Measurements from ENCODE around the gene ARPC5.

The ARPC5 gene

DNA sequence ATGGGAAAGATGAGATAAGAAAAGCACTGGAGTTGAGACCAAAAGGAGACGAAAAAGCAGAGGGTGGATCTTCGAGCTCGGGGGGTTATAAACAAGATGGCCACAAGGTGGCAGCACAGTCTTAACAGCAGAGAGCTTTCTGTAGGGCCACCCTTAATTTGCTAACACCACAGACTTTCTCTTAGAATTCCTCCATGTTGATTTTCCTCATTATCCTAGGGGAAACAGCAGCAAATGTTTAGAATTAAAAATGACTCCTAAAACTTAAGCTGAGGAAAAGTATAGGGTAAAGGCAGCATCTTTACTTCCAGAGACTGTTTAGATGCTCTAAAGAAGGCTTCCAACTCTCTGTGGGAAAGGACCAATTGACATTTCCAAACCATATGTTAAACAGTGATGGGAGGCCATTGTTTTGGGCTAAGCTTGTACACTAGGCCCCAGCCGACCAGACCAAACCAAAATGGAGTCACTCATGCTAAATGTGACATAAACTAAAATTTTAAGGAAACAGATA lies 20.0 kb upstream of the ARPC5 start:
- Mint-ChIP-seq H3K9me3 (no peaks in the 10 kb centered on the region), H3K27me3 (peaks cover 7% of the 10 kb centered on the region), H3K36me3 (ENCODE audit: insufficient read depth) (peaks cover 6% of the 10 kb centered on the region), H3K27ac (ENCODE audit: low read depth) (no peak overlapping the region), H3K4me3 (no peak overlapping the region), H3K4me1 (peaks cover 25% of the 10 kb centered on the region)
- peak; percentile 43 to 65 for DNase-seq (ENCODE audit: low spot score in 2 of 2)
- ATAC-seq (replicated peaks; ENCODE audit: extremely low read depth, poor library complexity, severe bottlenecking): no peak

DNA sequence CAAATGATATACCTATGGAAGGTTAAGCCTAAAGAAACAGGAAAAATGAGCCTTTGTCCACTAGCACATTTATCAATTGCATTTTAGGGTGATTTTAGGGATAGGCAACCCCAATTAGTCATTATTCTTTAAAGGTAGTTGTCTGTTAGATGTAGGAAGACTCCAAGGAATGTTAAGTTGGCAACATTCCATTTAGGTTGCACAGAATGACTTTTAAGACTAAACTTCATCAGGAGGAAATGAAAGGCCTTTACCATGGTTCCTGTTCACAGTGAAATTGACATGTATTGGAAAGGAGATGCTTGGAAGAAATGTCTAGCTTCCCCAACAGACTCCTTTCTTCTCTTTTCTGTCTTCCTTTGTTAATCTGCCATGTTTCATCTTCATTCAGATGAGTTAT lies 19.1 kb upstream of the ARPC5 start:
- peaks cover 25% of the 10 kb centered on the region for H3K4me1 Mint-ChIP-seq

DNA sequence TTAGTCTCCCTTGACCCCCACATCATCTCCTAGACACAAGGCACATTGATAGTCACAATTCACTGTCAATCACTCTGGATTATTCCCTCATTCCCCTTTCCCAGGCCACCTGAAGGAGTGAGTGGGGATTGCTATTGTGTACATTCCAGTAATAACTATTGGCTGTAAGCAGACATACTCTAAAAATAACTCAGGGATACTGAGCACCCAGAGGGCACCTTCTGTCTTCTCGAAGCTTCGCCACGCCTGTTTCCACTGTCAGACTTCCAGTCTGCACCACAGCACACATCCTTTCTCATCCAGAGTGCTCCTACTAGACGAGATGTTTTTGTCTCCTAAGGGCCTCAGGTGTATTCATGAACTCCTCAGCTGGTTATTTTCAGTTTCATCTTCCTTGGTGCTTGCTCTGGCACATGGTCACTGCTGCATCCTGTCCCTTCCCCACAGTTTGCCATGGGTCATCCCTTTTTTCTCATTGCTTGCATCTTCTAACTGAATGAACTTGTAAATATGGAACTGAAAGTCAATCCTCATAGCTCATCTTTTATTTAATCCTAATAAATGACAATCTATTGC lies 18.4 kb upstream of the ARPC5 start:
- no peak overlapping the region for H3K4me3 Mint-ChIP-seq
- H3K27me3 Mint-ChIP-seq: no peaks in the 10 kb centered on the region
- DNase-seq (ENCODE audit: low spot score in 2 of 2) (no peak), ATAC-seq (replicated peaks; ENCODE audit: extremely low read depth, poor library complexity, severe bottlenecking) (no peak)
- H3K36me3 Mint-ChIP-seq (ENCODE audit: insufficient read depth): peaks cover 6% of the 10 kb centered on the region
- H3K9me3 Mint-ChIP-seq: no peaks in the 10 kb centered on the region
- H3K27ac Mint-ChIP-seq (ENCODE audit: low read depth): no peak overlapping the region
- H3K4me1 Mint-ChIP-seq: peaks cover 25% of the 10 kb centered on the region

More for the DNA sequence above, 19.1 kb upstream of the ARPC5 start:
- DNase-seq (ENCODE audit: low spot score in 2 of 2) (no peak), ATAC-seq (replicated peaks; ENCODE audit: extremely low read depth, poor library complexity, severe bottlenecking) (no peak)
- no peaks in the 10 kb centered on the region for H3K27me3 Mint-ChIP-seq
- H3K4me3 Mint-ChIP-seq: no peak overlapping the region
- no peak overlapping the region for H3K27ac Mint-ChIP-seq (ENCODE audit: low read depth)
- peaks cover 6% of the 10 kb centered on the region for H3K36me3 Mint-ChIP-seq (ENCODE audit: insufficient read depth)
- no peaks in the 10 kb centered on the region for H3K9me3 Mint-ChIP-seq

DNA sequence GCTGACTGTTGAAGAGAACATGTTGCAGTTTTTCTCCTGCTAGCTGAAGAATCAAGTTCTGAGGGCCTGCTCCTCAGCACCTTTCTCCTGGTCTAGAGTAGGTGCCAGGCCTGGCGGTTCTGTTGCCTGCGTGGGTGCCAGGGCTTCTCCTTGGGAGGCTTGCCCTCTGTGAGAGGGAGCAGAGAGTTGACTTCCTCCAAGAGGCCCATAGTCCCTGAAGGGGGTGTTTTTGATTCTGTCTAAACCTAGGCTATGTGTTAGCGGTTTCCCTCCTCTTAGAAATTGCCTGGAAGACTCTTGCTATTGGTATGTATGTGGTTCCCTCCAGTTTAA lies 17.8 kb upstream of the ARPC5 start:
- Mint-ChIP-seq H3K27me3 (no peaks in the 10 kb centered on the region), H3K36me3 (ENCODE audit: insufficient read depth) (peaks cover 6% of the 10 kb centered on the region), H3K4me3 (no peak overlapping the region), H3K9me3 (no peaks in the 10 kb centered on the region), H3K27ac (ENCODE audit: low read depth) (peak overlapping the region; percentile 36), H3K4me1 (peaks cover 25% of the 10 kb centered on the region)
- DNase-seq (ENCODE audit: low spot score in 2 of 2) (no peak), ATAC-seq (replicated peaks; ENCODE audit: extremely low read depth, poor library complexity, severe bottlenecking) (no peak)

DNA sequence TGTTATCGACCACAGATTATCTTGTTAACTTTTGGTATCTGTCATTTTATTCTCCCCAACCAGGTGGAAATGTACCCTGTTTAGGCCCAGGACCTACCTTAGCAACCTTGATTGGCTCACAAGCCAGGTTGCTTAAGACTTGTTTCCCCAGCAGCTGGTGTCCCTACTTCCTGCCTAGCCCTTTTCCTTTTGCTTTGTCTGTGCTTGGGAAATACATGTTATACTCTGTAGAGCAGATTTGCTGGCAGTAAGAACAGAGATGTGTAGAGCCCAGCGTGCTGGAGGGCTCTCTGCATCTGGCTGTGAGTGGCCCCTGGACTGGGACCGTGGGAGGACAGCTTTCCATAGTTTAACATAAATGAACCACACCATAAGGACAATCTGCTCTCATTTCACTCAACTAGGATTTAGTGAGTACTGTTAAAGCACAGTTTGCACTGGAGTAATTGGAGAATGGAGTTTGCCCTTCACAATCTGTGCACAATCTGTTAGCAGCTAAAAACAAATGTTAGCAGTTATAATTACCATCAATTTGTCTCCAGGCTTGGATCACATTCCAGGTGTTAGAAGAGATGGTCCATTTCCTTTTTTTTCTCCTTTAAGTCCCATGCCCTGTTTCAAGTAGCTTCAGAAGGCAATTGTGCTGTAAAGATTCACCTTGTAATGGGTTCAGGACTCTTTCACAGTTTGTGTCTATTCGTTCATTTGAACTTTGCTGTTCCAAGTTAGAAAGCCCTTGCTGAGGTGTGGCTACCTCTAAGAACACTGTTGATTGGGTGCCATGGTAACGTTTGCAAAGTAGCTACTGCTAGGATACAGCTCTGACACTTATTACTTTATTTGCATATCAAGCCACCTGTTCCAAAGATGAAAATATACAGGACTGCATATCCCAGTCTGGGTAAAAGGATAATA lies 17.2 kb upstream of the ARPC5 start, which contains the start of gene APOBEC4:
TSS of gene APOBEC4 (minus strand) at position 770 of the 915 bp plus-strand sequence. CDS start 4,535 bp downstream, outside the sequence.
- no peaks in the 10 kb centered on the region for H3K27me3 Mint-ChIP-seq
- peaks cover 25% of the 10 kb centered on the region for H3K4me1 Mint-ChIP-seq
- peaks cover 6% of the 10 kb centered on the region for H3K36me3 Mint-ChIP-seq (ENCODE audit: insufficient read depth)
- H3K27ac Mint-ChIP-seq (ENCODE audit: low read depth): peak within 1 kb of the TSS; percentile 36
- no peak within 1 kb of the TSS for H3K4me3 Mint-ChIP-seq
- ATAC-seq (replicated peaks; ENCODE audit: extremely low read depth, poor library complexity, severe bottlenecking): peak; percentile 26
- no peak for DNase-seq (ENCODE audit: low spot score in 2 of 2)
- H3K9me3 Mint-ChIP-seq: no peaks in the 10 kb centered on the region

DNA sequence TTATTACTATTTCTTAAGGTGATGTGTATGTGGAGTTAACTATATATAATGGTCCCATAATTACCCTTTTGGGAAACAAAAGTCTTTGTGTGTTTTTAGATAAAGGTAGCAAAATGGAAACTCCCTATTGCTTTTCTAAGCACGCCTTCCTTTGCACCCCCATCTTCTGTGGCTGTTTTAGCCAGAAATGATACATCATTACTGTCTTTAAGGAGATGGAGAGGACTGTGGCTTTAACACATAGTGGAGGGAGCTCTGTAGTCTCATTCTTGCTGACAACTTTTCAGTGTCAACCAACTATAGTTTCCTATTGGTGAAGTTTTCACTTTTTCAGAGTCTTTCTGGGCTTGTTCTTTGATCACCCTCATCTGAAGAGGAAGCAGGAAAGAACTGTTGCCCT lies 16.5 kb upstream of the ARPC5 start:
- H3K36me3 Mint-ChIP-seq (ENCODE audit: insufficient read depth): peaks cover 6% of the 10 kb centered on the region
- H3K4me1 Mint-ChIP-seq: peaks cover 25% of the 10 kb centered on the region
- H3K27ac Mint-ChIP-seq (ENCODE audit: low read depth): peak overlapping the region; percentile 36
- H3K27me3 Mint-ChIP-seq: no peaks in the 10 kb centered on the region
- DNase-seq (ENCODE audit: low spot score in 2 of 2): no peak
- no peaks in the 10 kb centered on the region for H3K9me3 Mint-ChIP-seq
- peak; percentile 75 for ATAC-seq (replicated peaks; ENCODE audit: extremely low read depth, poor library complexity, severe bottlenecking)
- H3K4me3 Mint-ChIP-seq: no peak overlapping the region

DNA sequence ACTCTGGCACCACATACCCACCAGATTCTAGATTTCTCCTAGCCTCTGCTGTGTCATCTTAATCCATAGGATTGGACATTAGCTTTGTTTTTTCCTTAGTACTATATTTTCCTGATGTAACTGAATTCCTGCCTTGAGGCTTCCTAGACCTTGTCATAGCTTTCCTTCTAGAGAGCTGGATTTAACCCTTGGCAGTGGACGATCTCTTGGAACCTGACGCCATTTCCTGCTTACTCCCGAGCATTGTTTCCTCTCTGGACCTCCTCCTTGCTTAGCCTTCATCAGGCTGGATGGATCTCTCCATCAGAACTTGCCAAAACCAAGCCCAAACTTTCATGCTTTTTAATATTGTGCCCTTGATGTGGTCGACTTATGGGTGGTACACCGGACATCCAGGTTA lies 16.0 kb upstream of the ARPC5 start:
- H3K4me3 Mint-ChIP-seq: no peak overlapping the region
- H3K4me1 Mint-ChIP-seq: peaks cover 25% of the 10 kb centered on the region
- H3K27me3 Mint-ChIP-seq: no peaks in the 10 kb centered on the region
- H3K36me3 Mint-ChIP-seq (ENCODE audit: insufficient read depth): peaks cover 6% of the 10 kb centered on the region
- ATAC-seq (replicated peaks; ENCODE audit: extremely low read depth, poor library complexity, severe bottlenecking): peak; percentile 8
- H3K9me3 Mint-ChIP-seq: no peaks in the 10 kb centered on the region
- H3K27ac Mint-ChIP-seq (ENCODE audit: low read depth): peak overlapping the region; percentile 36
- no peak for DNase-seq (ENCODE audit: low spot score in 2 of 2)

DNA sequence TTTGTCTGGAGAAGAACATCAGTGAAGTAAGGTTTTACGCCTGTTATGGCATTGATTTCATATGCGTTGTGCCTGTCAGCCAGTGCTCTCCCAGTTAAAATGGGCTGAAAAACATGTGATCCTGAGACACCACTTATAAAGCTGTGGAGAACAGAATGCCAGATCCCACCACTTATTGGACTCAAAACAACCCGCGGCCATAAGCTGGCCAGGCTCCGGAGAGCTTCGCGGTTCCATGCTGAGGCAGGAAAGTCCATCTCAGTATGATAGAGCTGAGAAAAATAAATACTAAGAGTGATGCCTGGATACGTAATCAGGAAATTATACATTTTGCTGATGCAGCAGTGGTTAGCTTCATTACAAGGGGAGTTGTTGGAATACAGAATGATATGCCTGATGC lies 12.5 kb upstream of the ARPC5 start:
- peaks cover 2% of the 10 kb centered on the region for H3K36me3 Mint-ChIP-seq (ENCODE audit: insufficient read depth)
- no peak overlapping the region for H3K4me3 Mint-ChIP-seq
- no peaks in the 10 kb centered on the region for H3K9me3 Mint-ChIP-seq
- peaks cover 18% of the 10 kb centered on the region for H3K4me1 Mint-ChIP-seq
- no peak overlapping the region for H3K27ac Mint-ChIP-seq (ENCODE audit: low read depth)
- DNase-seq (ENCODE audit: low spot score in 2 of 2) (no peak), ATAC-seq (replicated peaks; ENCODE audit: extremely low read depth, poor library complexity, severe bottlenecking) (no peak)
- peaks cover 8% of the 10 kb centered on the region for H3K27me3 Mint-ChIP-seq

DNA sequence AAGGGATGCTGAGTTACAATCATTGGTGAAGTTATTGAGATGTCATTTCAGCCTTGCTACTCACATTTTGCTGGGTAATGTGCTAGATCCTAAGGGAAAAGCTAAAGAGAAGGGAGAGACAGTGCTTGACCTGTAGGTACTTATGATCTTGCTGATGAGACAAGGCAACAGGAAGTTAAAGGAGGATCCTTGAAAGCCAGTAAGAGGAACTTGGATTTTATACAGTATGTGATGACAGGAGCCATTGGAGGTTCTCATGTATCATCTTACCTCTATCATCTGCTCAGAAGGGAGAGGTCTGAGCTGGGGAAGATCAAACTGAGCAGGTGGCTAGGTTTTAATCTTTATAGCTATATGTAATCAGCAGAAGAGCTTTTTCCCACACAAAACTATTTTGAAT lies 11.2 kb upstream of the ARPC5 start:
- peaks cover 5% of the 10 kb centered on the region for H3K4me1 Mint-ChIP-seq
- no peaks in the 10 kb centered on the region for H3K9me3 Mint-ChIP-seq
- H3K27ac Mint-ChIP-seq (ENCODE audit: low read depth): no peak overlapping the region
- H3K36me3 Mint-ChIP-seq (ENCODE audit: insufficient read depth): peaks cover 1% of the 10 kb centered on the region
- peaks cover 8% of the 10 kb centered on the region for H3K27me3 Mint-ChIP-seq
- no peak for ATAC-seq (replicated peaks; ENCODE audit: extremely low read depth, poor library complexity, severe bottlenecking)
- H3K4me3 Mint-ChIP-seq: no peak overlapping the region
- DNase-seq (ENCODE audit: low spot score in 2 of 2): no peak

DNA sequence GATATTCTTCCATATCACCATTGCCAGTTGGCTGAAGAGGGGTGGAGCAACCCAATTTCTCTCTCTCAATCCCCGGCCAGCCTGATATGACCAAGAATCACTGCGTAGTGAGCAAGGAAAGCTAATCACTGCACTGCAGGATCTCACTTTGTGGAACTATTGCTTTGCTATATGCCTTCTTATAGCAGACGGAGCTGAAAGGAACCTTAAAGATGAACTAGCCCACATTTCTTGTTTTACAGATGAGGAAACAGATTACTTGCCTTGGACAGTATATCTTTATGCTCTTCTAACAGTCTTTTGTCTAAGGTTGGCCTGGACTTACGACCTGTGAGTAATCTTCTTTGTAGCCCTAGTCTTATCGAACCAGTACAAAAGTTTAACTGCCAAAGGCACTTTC lies 9.9 kb upstream of the ARPC5 start:
- Mint-ChIP-seq H3K27ac (ENCODE audit: low read depth) (no peak overlapping the region), H3K9me3 (no peaks in the 10 kb centered on the region), H3K36me3 (ENCODE audit: insufficient read depth) (no peaks in the 10 kb centered on the region), H3K4me1 (no peaks in the 10 kb centered on the region), H3K4me3 (no peak overlapping the region), H3K27me3 (peaks cover 8% of the 10 kb centered on the region)
- DNase-seq (ENCODE audit: low spot score in 2 of 2) (no peak), ATAC-seq (replicated peaks; ENCODE audit: extremely low read depth, poor library complexity, severe bottlenecking) (no peak)

DNA sequence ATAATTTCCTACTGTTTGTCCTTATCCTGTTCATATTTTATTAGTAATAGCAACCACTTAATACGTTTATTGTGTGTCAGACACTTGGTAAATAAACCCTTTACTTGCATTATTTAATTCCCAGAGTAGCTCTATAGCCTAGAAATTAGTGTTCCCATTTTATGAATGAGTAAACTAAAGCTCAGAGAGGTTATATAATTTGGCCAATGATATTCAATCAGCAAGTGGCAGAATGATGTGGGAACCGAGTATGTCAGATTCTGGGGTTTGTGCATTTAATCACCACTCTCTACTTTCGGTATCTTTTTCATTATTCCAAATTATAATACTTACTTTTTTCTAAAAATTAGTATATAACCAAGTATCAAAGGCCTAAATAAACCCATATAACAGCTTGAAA lies 6.6 kb upstream of the ARPC5 start:
- Mint-ChIP-seq H3K27me3 (peaks cover 8% of the 10 kb centered on the region), H3K9me3 (no peaks in the 10 kb centered on the region), H3K27ac (ENCODE audit: low read depth) (no peak overlapping the region), H3K4me1 (no peaks in the 10 kb centered on the region), H3K4me3 (no peak overlapping the region), H3K36me3 (ENCODE audit: insufficient read depth) (no peaks in the 10 kb centered on the region)
- ATAC-seq (replicated peaks; ENCODE audit: extremely low read depth, poor library complexity, severe bottlenecking) (no peak), DNase-seq (ENCODE audit: low spot score in 2 of 2) (no peak)

DNA sequence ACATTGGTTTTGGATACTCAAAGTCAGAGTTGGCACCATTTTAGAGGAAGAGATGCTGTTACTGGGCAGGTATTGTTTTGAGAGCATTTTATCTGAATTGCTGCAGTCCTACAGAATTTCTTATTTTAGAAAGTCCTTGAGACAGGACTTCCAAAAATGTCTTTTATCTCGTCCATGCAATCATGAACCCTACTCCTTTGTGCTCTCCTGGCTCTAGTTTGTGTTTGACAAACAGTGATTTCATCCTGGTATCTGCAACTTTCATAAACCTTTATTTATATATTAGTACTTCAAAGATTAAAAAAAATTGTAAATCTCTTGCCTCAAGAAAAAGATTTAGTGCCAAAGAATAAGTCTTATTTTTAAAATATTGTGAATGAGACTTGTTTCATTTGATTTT lies 4.6 kb upstream of the ARPC5 start:
- H3K9me3 Mint-ChIP-seq: no peaks in the 10 kb centered on the region
- DNase-seq (ENCODE audit: low spot score in 2 of 2) (no peak), ATAC-seq (replicated peaks; ENCODE audit: extremely low read depth, poor library complexity, severe bottlenecking) (no peak)
- no peak overlapping the region for H3K4me3 Mint-ChIP-seq
- H3K36me3 Mint-ChIP-seq (ENCODE audit: insufficient read depth): peaks cover 7% of the 10 kb centered on the region
- H3K4me1 Mint-ChIP-seq: peaks cover 14% of the 10 kb centered on the region
- H3K27ac Mint-ChIP-seq (ENCODE audit: low read depth): no peak overlapping the region
- peaks cover 2% of the 10 kb centered on the region for H3K27me3 Mint-ChIP-seq

All from central memory CD8-positive, alpha-beta T cell (primary cell).